IMR-90 (cell line): ENCODE results near the gene DIAPH2. TPM values are rescaled to one million over a fixed set of nuclear protein-coding genes. Genes with fewer than 3 reads are reported as not detected.

Source experiments
- ATAC-seq: fragments of 200-7000 bp; cut with Tn5 transposase; 2 replicates; pipeline ENCODE4 v1.9.1; 2020; ENCODE audit warnings: low read depth, mild to moderate bottlenecking, moderate library complexity
- BruUV-seq: library from RNA; stranded (reverse); fragments of 400-500 nt; replicated peaks from 2 replicates; lab custom pipeline; 2021; lab: Mats Ljungman, UMichigan
- CTCF ChIA-PET: fragments of 300-600 bp; formaldehyde crosslinking; extraction: SDS; loops from one replicate; lab custom pipeline; 2021; ENCODE audit warnings: antibody characterized with exemption; lab: Yijun Ruan, JAX
- POLR2A ChIA-PET: fragments of 300-600 bp; sonication (Branson Sonifier 250); formaldehyde crosslinking; loops from one replicate; lab custom pipeline; 2022; ENCODE audit warnings: antibody characterized with exemption; ENCODE audit not compliant: unreplicated experiment; lab: Charles Lee
- DNase-seq: peaks from one replicate; pipeline ENCODE4 v3.0.0; 2013
- H2AFZ ChIP-seq: replicated peaks from 2 replicates; pipeline ENCODE3; 2013; ENCODE audit warnings: low read length, mild to moderate bottlenecking; ENCODE audit not compliant: poor library complexity
- H2AK5ac ChIP-seq: 2 replicates; pipeline ENCODE4 v1.6.1; 2013; ENCODE audit warnings: low read depth, low read length, inconsistent platforms
- H2AK9ac ChIP-seq: replicated peaks from 2 replicates; pipeline ENCODE3; 2013; ENCODE audit warnings: mild to moderate bottlenecking, low read depth, low read length, moderate library complexity; ENCODE audit not compliant: poor library complexity
- H2BK120ac ChIP-seq: 2 replicates; pipeline ENCODE4 v1.6.1; 2013; ENCODE audit warnings: low read depth, low read length, inconsistent platforms
- H2BK15ac ChIP-seq: 3 replicates; pipeline ENCODE4 v1.6.1; 2013; ENCODE audit warnings: low read depth, low read length, inconsistent platforms
- H2BK20ac ChIP-seq: 2 replicates; pipeline ENCODE4 v1.6.1; 2013; ENCODE audit warnings: low read depth, mild to moderate bottlenecking, inconsistent platforms, low read length, moderate library complexity
- H2BK5ac ChIP-seq: 2 replicates; pipeline ENCODE4 v1.6.1; 2013; ENCODE audit warnings: mild to moderate bottlenecking, low read depth, low read length, inconsistent platforms; ENCODE audit not compliant: poor library complexity, severe bottlenecking
- H3K14ac ChIP-seq: replicated peaks from 2 replicates; pipeline ENCODE4 v1.6.1; 2013; ENCODE audit warnings: low read depth, low read length, inconsistent platforms
- H3K18ac ChIP-seq: 2 replicates; pipeline ENCODE4 v1.6.1; 2013; ENCODE audit warnings: low read depth, low read length, control low read depth
- H3K23ac ChIP-seq: 2 replicates; pipeline ENCODE4 v1.6.1; 2013; ENCODE audit warnings: low read depth, low read length, inconsistent platforms
- H3K27ac ChIP-seq: 2 replicates; pipeline ENCODE4 v1.5.1; 2013; ENCODE audit warnings: mild to moderate bottlenecking, control low read depth, low read length; ENCODE audit not compliant: insufficient read depth
- H3K27me3 ChIP-seq: 2 replicates; pipeline ENCODE4 v1.6.1; 2013; ENCODE audit warnings: low read length; ENCODE audit not compliant: control insufficient read depth, insufficient read depth
- H3K36me3 ChIP-seq: 2 replicates; pipeline ENCODE4 v1.6.1; 2013; ENCODE audit warnings: low read length, mixed read lengths; ENCODE audit not compliant: control insufficient read depth, insufficient read depth
- H3K4ac ChIP-seq: 2 replicates; pipeline ENCODE4 v1.6.1; 2013; ENCODE audit warnings: low read depth, low read length, inconsistent platforms
- H3K4me1 ChIP-seq: 2 replicates; pipeline ENCODE4 v1.6.1; 2013; ENCODE audit warnings: low read length, mixed read lengths; ENCODE audit not compliant: control insufficient read depth, insufficient read depth
- H3K4me2 ChIP-seq: 2 replicates; pipeline ENCODE4 v1.6.1; 2013; ENCODE audit warnings: low read depth, mild to moderate bottlenecking, control low read depth, low read length, moderate library complexity
- H3K4me3 ChIP-seq: 2 replicates; pipeline ENCODE4 v1.5.1; 2013; ENCODE audit warnings: low read depth, mild to moderate bottlenecking, control low read depth, low read length, moderate library complexity; ENCODE audit not compliant: insufficient read depth
- H3K56ac ChIP-seq: 2 replicates; pipeline ENCODE4 v1.6.1; 2013; ENCODE audit warnings: low read length, inconsistent platforms; ENCODE audit not compliant: insufficient read depth; ENCODE audit errors: extremely low read depth
- H3K79me1 ChIP-seq, 2 experiments: 2 replicates each; pipeline ENCODE4 v1.6.1; 2013; ENCODE audit warnings: low read length in 2 of 2, inconsistent platforms in 1 of 2, low read depth in 1 of 2
- H3K9ac ChIP-seq: 2 replicates; pipeline ENCODE4 v1.6.1; 2013; ENCODE audit warnings: low read depth, low read length, control low read depth
- H3K9me1 ChIP-seq: 2 replicates; pipeline ENCODE4 v1.6.1; 2013; ENCODE audit warnings: low read length, inconsistent platforms; ENCODE audit not compliant: insufficient read depth
- H3K9me3 ChIP-seq: 2 replicates; pipeline ENCODE4 v1.6.1; 2013; ENCODE audit warnings: low read length; ENCODE audit not compliant: control insufficient read depth, insufficient read depth
- H4K20me1 ChIP-seq: 2 replicates; pipeline ENCODE4 v1.6.1; 2013; ENCODE audit warnings: low read length, inconsistent platforms; ENCODE audit not compliant: insufficient read depth
- H4K5ac ChIP-seq: 2 replicates; pipeline ENCODE4 v1.6.1; 2013; ENCODE audit warnings: mild to moderate bottlenecking, low read depth, low read length, control low read depth
- H4K8ac ChIP-seq, 2 experiments: 2 replicates each; pipeline ENCODE4 v1.6.1; 2013; ENCODE audit warnings: low read depth in 2 of 2, low read length in 2 of 2, control low read depth in 1 of 2, inconsistent platforms in 1 of 2
- H4K91ac ChIP-seq: 2 replicates; pipeline ENCODE4 v1.6.1; 2013; ENCODE audit warnings: low read depth, low read length, inconsistent platforms; ENCODE audit not compliant: insufficient read depth
- RAD21 ChIP-seq: IDR thresholded peaks from 2 replicates; pipeline ENCODE4 v1.6.1; 2012; ENCODE audit warnings: low read length, improper control_type of control experiment
- USF2 ChIP-seq: fragments of 150-350 bp; IDR thresholded peaks from 2 replicates; pipeline ENCODE4 v1.6.1; 2017; ENCODE audit warnings: mild to moderate bottlenecking, antibody characterized with exemption, low read length, low read depth
- WGBS, 2 experiments: methylation state at CpG; one replicate each; pipeline versions ENCODE4 v1.1.5 to v1.1.7; 2013; ENCODE audit warnings: missing lambda C conversion rate in 2 of 2; ENCODE audit not compliant: insufficient read length in 1 of 2; ENCODE audit errors: extremely low coverage in 2 of 2; 5-methylcytosine and 5-hydroxymethylcytosine counted together
- dilution Hi-C: fragments of 300-500 bp; cut with HindIII; formaldehyde crosslinking; loops from one replicate; pipeline ENCODE4 v1.14.3; 2018; ENCODE audit warnings: low sequenced_read_pairs; ENCODE audit not compliant: unreplicated experiment
- in situ Hi-C: fragments of 300-500 bp; cut with MboI; formaldehyde crosslinking; loops from 3 replicates; pipeline ENCODE4 v1.14.3; 2019; ENCODE audit warnings: low sequenced_read_pairs, inconsistent platforms, mixed read lengths
- intact Hi-C: fragments of 100-400 bp; cut with micrococcal nuclease; formaldehyde crosslinking; loops from 2 replicates; pipeline ENCODE4 v1.10.0; 2022
- polyA plus RNA-seq, 3 experiments: library from polyadenylated mRNA; depleted of rRNA; stranded (reverse); fragments of >200 nt; gene quantifications; 2 replicates each; pipeline ENCODE4 v1.2.3, GENCODE V29; 2012; ENCODE audit warnings: low replicate concordance in 1 of 3
- total RNA-seq: library from RNA; depleted of rRNA; stranded (reverse); fragments of >200 nt; gene quantifications from 2 replicates; pipeline ENCODE4 v1.2.3, GENCODE V29; 2012

DIAPH2 gene
- total and polyA plus RNA-seq, 2 of the 4 experiments (the other 2 are of a cell fraction): 3.6 to 19.9 TPM

GRCh38 chrX:97290199-97290598 lies 605.6 kb downstream of the DIAPH2 start:
- no peak overlapping the region for H2BK20ac ChIP-seq
- no peak overlapping the region for H3K27ac ChIP-seq
- no peak overlapping the region for H4K5ac ChIP-seq
- no peak overlapping the region for H3K4me3 ChIP-seq
- no peak overlapping the region for H4K8ac ChIP-seq
- no peak overlapping the region for H2AFZ ChIP-seq
- WGBS, 2 experiments: 60% methylated on average over 1 of the region's 1 CpG; no CpG with 5 or more reads in 1 of the 2 experiments
- no peak overlapping the region for H2AK5ac ChIP-seq
- intact Hi-C loops: no loop called here
- dilution Hi-C loops: no loop called here
- H4K91ac ChIP-seq: no peak overlapping the region
- no peaks in the 10 kb centered on the region for H3K9me1 ChIP-seq
- in situ Hi-C loops: no loop called here
- H3K36me3 ChIP-seq: no peaks in the 10 kb centered on the region
- no peak overlapping the region for H3K14ac ChIP-seq
- ChIA-PET CTCF (no interaction called here), POLR2A (no interaction called here)
- no peaks in the 10 kb centered on the region for H4K20me1 ChIP-seq
- no peaks in the 10 kb centered on the region for H3K27me3 ChIP-seq
- no peak overlapping the region for H3K4me2 ChIP-seq
- no peak overlapping the region for H2AK9ac ChIP-seq
- BruUV-seq: no TSS peak
- H3K56ac ChIP-seq: no peak overlapping the region
- TF ChIP-seq USF2 (no peak), RAD21 (no peak)
- H3K9ac ChIP-seq: no peak overlapping the region
- no peak overlapping the region for H3K23ac ChIP-seq
- H2BK120ac ChIP-seq: no peak overlapping the region
- no peak overlapping the region for H3K4ac ChIP-seq
- no peaks in the 10 kb centered on the region for H3K9me3 ChIP-seq
- no peak overlapping the region for H3K18ac ChIP-seq
- DNase-seq (no peak), ATAC-seq (no peak)
- no peak overlapping the region for H2BK5ac ChIP-seq
- H3K79me1 ChIP-seq: no peaks in the 10 kb centered on the region
- no peaks in the 10 kb centered on the region for H3K4me1 ChIP-seq
- H2BK15ac ChIP-seq: no peak overlapping the region
